Neuron (in vitro differentiated cells): ENCODE measurements around the gene PCDHA6.
A peak's percentile ranks its signal among the peaks of the same experiment; 100 is the strongest.
"Not testable (repeated sequence)": the region's sequence is repeated elsewhere in the genome, so short reads cannot be mapped to it uniquely, and the experiment has no call there.

ENCODE experiments used
- H2AFZ ChIP-seq: one replicate; pipeline ENCODE4 v1.6.1; 2013; ENCODE audit warnings: low read depth, mild to moderate bottlenecking, inconsistent platforms, low read length, moderate library complexity
- H3K27me3 ChIP-seq: one replicate; pipeline ENCODE4 v1.6.1; 2013; ENCODE audit warnings: low read length; ENCODE audit not compliant: insufficient read depth
- H3K36me3 ChIP-seq: one replicate; pipeline ENCODE4 v1.6.1; 2013; ENCODE audit warnings: low read length; ENCODE audit not compliant: insufficient read depth
- H3K4me1 ChIP-seq: one replicate; pipeline ENCODE4 v1.6.1; 2013; ENCODE audit warnings: low read length; ENCODE audit not compliant: insufficient read depth
- H3K4me3 ChIP-seq: 2 replicates; pipeline ENCODE4 v1.5.1; 2013; ENCODE audit warnings: mild to moderate bottlenecking, low read length, moderate library complexity
- H3K9me3 ChIP-seq: one replicate; pipeline ENCODE4 v1.6.1; 2013; ENCODE audit warnings: low read length

PCDHA6 gene

GRCh38 chr5:140801494-140801841 is 26.3 kb upstream of the PCDHA6 start:
- Histone ChIP-seq H2AFZ (no peak overlapping the region), H3K4me3 (no peak overlapping the region), H3K9me3 (peaks cover 32% of the 10 kb centered on the region), H3K4me1 (no peaks in the 10 kb centered on the region), H3K27me3 (no peaks in the 10 kb centered on the region), H3K36me3 (peaks cover 4% of the 10 kb centered on the region)

GRCh38 chr5:140802381-140802780 is 25.4 kb upstream of the PCDHA6 start:
- not testable (repeated sequence) for H2AFZ ChIP-seq, H3K36me3 ChIP-seq, H3K27me3 ChIP-seq, H3K4me3 ChIP-seq, H3K4me1 ChIP-seq
- H3K9me3 ChIP-seq: peaks cover 27% of the 10 kb centered on the region

- H3K9me3 ChIP-seq: peaks cover 27% of the 10 kb centered on the region
Observed at GRCh38 chr5:140802781-140803271, 24.9 kb upstream of the PCDHA6 start.

GRCh38 chr5:140806834-140807775 is 20.7 kb upstream of the PCDHA6 start, which contains the start of gene PCDHA4:
Gene PCDHA4 (plus strand): TSS chr5:140807068.
- peak within 1 kb of the TSS; percentile 90 for H3K4me3 ChIP-seq
- H3K27me3 ChIP-seq: no peaks in the 10 kb centered on the region
- H3K36me3 ChIP-seq: peaks cover 15% of the 10 kb centered on the region
- H2AFZ ChIP-seq: peak within 1 kb of the TSS; percentile 88
- peaks cover 30% of the 10 kb centered on the region for H3K9me3 ChIP-seq
- H3K4me1 ChIP-seq: peaks cover 2% of the 10 kb centered on the region

More at GRCh38 chr5:140802781-140803271, 24.9 kb upstream of the PCDHA6 start:
- H3K36me3 ChIP-seq: peaks cover 4% of the 10 kb centered on the region
- no peaks in the 10 kb centered on the region for H3K4me1 ChIP-seq
- H3K27me3 ChIP-seq: no peaks in the 10 kb centered on the region
- H3K4me3 ChIP-seq: no peak overlapping the region
- H2AFZ ChIP-seq: no peak overlapping the region

GRCh38 chr5:140808241-140808888 is 19.4 kb upstream of the PCDHA6 start:
- peaks cover 15% of the 10 kb centered on the region for H3K36me3 ChIP-seq
- peak overlapping the region; percentile 90 for H3K4me3 ChIP-seq
- not testable (repeated sequence) for H3K4me1 ChIP-seq, H3K27me3 ChIP-seq, H2AFZ ChIP-seq
- peaks cover 17% of the 10 kb centered on the region for H3K9me3 ChIP-seq

- Histone ChIP-seq H3K4me1 (peaks cover 2% of the 10 kb centered on the region), H3K36me3 (peaks cover 16% of the 10 kb centered on the region), H3K9me3 (peaks cover 20% of the 10 kb centered on the region), H2AFZ (no peak overlapping the region), H3K27me3 (no peaks in the 10 kb centered on the region), H3K4me3 (no peak overlapping the region)
Observed at GRCh38 chr5:140808889-140809291, 18.9 kb upstream of the PCDHA6 start.

GRCh38 chr5:140821375-140822280 is 6.1 kb upstream of the PCDHA6 start, which contains the start of gene PCDHA5:
Gene PCDHA5 (plus strand): TSS chr5:140821613.
- H2AFZ ChIP-seq: no peak within 1 kb of the TSS
- H3K27me3 ChIP-seq: no peaks in the 10 kb centered on the region
- no peak within 1 kb of the TSS for H3K4me3 ChIP-seq
- H3K9me3 ChIP-seq: peaks cover 34% of the 10 kb centered on the region
- peaks cover 34% of the 10 kb centered on the region for H3K36me3 ChIP-seq
- H3K4me1 ChIP-seq: no peaks in the 10 kb centered on the region

GRCh38 chr5:140822281-140822629 is 5.5 kb upstream of the PCDHA6 start:
- H3K4me1 ChIP-seq: no peaks in the 10 kb centered on the region
- H3K27me3 ChIP-seq: no peaks in the 10 kb centered on the region
- H3K4me3 ChIP-seq: no peak overlapping the region
- no peak overlapping the region for H2AFZ ChIP-seq
- H3K9me3 ChIP-seq: peaks cover 28% of the 10 kb centered on the region
- peaks cover 29% of the 10 kb centered on the region for H3K36me3 ChIP-seq

- H3K9me3 ChIP-seq: peaks cover 28% of the 10 kb centered on the region
- peaks cover 26% of the 10 kb centered on the region for H3K36me3 ChIP-seq
- H3K4me1 ChIP-seq, H3K27me3 ChIP-seq, H3K4me3 ChIP-seq, H2AFZ ChIP-seq: not testable (repeated sequence)
Observed at GRCh38 chr5:140822969-140823368, 4.8 kb upstream of the PCDHA6 start.

GRCh38 chr5:140823475-140823874 is 4.3 kb upstream of the PCDHA6 start:
- Histone ChIP-seq H3K4me1 (no peaks in the 10 kb centered on the region), H2AFZ (no peak overlapping the region), H3K4me3 (no peak overlapping the region), H3K27me3 (no peaks in the 10 kb centered on the region), H3K36me3 (peaks cover 25% of the 10 kb centered on the region), H3K9me3 (peaks cover 26% of the 10 kb centered on the region)

GRCh38 chr5:140828362-140828737 is 590 bp downstream of the PCDHA6 start:
- peaks cover 33% of the 10 kb centered on the region for H3K9me3 ChIP-seq
- H3K27me3 ChIP-seq: no peaks in the 10 kb centered on the region
- peak overlapping the region; percentile 80 for H2AFZ ChIP-seq
- H3K4me1 ChIP-seq: peaks cover 4% of the 10 kb centered on the region
- H3K4me3 ChIP-seq: peak overlapping the region; percentile 78
- H3K36me3 ChIP-seq: peaks cover 33% of the 10 kb centered on the region

- H3K36me3 ChIP-seq: peaks cover 32% of the 10 kb centered on the region
- not testable (repeated sequence) for H3K27me3 ChIP-seq, H3K4me3 ChIP-seq, H2AFZ ChIP-seq, H3K4me1 ChIP-seq
- H3K9me3 ChIP-seq: peaks cover 38% of the 10 kb centered on the region
Observed at GRCh38 chr5:140829511-140830501, 2.0 kb downstream of the PCDHA6 start.
